Mesendoderm (in vitro differentiated cells): ENCODE data around the gene MAZ.
"Not testable (repeated sequence)": the region's sequence is repeated elsewhere in the genome, so short reads cannot be mapped to it uniquely, and the experiment has no call there.

ENCODE experiments used
- DNase-seq: peaks from one replicate; pipeline ENCODE4 v3.0.0; 2013
- H2AK5ac ChIP-seq: 2 replicates; pipeline ENCODE4 v1.6.1; 2013; ENCODE audit warnings: low read length, inconsistent platforms
- H2BK120ac ChIP-seq: 2 replicates; pipeline ENCODE4 v1.6.1; 2013; ENCODE audit warnings: low read depth, mild to moderate bottlenecking, low read length, moderate library complexity, mixed read lengths
- H2BK15ac ChIP-seq: replicated peaks from 2 replicates; pipeline ENCODE4 v1.6.1; 2013; ENCODE audit warnings: low read depth, mild to moderate bottlenecking, moderate library complexity
- H2BK5ac ChIP-seq: 2 replicates; pipeline ENCODE4 v1.6.1; 2013; ENCODE audit warnings: low read length, inconsistent platforms
- H3K18ac ChIP-seq: 2 replicates; pipeline ENCODE4 v1.6.1; 2013; ENCODE audit warnings: mild to moderate bottlenecking, low read length, mixed read lengths
- H3K23ac ChIP-seq: one replicate; pipeline ENCODE4 v1.6.1; 2013; ENCODE audit warnings: low read length
- H3K27ac ChIP-seq: 2 replicates; pipeline ENCODE4 v1.5.1; 2013; ENCODE audit warnings: low read depth, mild to moderate bottlenecking, inconsistent platforms, low read length, moderate library complexity
- H3K27me3 ChIP-seq: 2 replicates; pipeline ENCODE4 v1.6.1; 2013; ENCODE audit warnings: low read length, control low read depth, mild to moderate bottlenecking, inconsistent platforms; ENCODE audit not compliant: insufficient read depth, poor library complexity
- H3K36me3 ChIP-seq: 2 replicates; pipeline ENCODE4 v1.6.1; 2013; ENCODE audit warnings: low read length, inconsistent platforms; ENCODE audit not compliant: control insufficient read depth, insufficient read depth
- H3K4ac ChIP-seq: one replicate; pipeline ENCODE4 v1.6.1; 2013; ENCODE audit warnings: low read depth, mild to moderate bottlenecking, low read length, moderate library complexity
- H3K4me1 ChIP-seq: 2 replicates; pipeline ENCODE4 v1.6.1; 2013; ENCODE audit warnings: low read depth, low read length, inconsistent platforms; ENCODE audit not compliant: control insufficient read depth
- H3K4me2 ChIP-seq: 2 replicates; pipeline ENCODE4 v1.6.1; 2013; ENCODE audit warnings: low read length
- H3K4me3 ChIP-seq: 2 replicates; pipeline ENCODE4 v1.5.1; 2013; ENCODE audit warnings: mild to moderate bottlenecking, low read length
- H3K56ac ChIP-seq: one replicate; pipeline ENCODE4 v1.6.1; 2013; ENCODE audit warnings: low read length
- H3K79me1 ChIP-seq: 2 replicates; pipeline ENCODE4 v1.6.1; 2013; ENCODE audit warnings: low read length, inconsistent platforms
- H3K79me2 ChIP-seq: 2 replicates; pipeline ENCODE4 v1.6.1; 2013; ENCODE audit warnings: mild to moderate bottlenecking, low read length; ENCODE audit not compliant: control insufficient read depth, insufficient read depth
- H3K9ac ChIP-seq: 2 replicates; pipeline ENCODE4 v1.6.1; 2013; ENCODE audit warnings: low read length, inconsistent platforms
- H4K5ac ChIP-seq: one replicate; pipeline ENCODE4 v1.6.1; 2013; ENCODE audit warnings: low read length
- H4K8ac ChIP-seq: one replicate; pipeline ENCODE4 v1.6.1; 2013; ENCODE audit warnings: low read depth, mild to moderate bottlenecking, control low read depth, low read length, moderate library complexity
- WGBS: extraction: QIAGEN DNeasy Blood & Tissue Kit; methylation state at CpG from one replicate; pipeline ENCODE4 v1.1.7; 2013; ENCODE audit warnings: low lambda C conversion rate, missing lambda C conversion rate; ENCODE audit not compliant: insufficient coverage; ENCODE audit errors: extremely low coverage; 5-methylcytosine and 5-hydroxymethylcytosine counted together

The MAZ gene

DNA sequence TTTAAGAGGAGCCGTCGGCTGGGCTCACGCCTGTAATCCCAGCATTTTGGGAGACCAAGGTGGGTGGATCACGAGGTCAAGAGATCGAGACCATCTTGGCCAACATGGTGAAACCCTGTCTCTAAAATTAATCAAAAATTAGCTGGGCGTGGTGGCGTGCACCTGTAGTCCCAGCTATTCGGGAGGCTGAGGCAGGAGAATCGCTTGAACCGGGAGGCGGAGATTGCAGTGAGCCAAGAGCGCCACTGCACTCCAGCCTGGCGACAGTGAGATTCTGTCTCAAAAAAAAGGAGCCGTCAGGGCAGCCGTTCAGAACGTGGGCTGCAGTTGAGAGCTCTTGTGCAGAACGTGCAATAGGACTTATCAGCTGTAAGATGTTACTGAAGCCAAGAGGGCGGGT is 13.2 kb upstream of the MAZ start:
- H3K4ac ChIP-seq, H3K36me3 ChIP-seq, H2BK15ac ChIP-seq, H3K23ac ChIP-seq, H2AK5ac ChIP-seq, H4K5ac ChIP-seq, H3K56ac ChIP-seq, H4K8ac ChIP-seq, H2BK120ac ChIP-seq, H3K9ac ChIP-seq, H3K27ac ChIP-seq, H3K4me3 ChIP-seq, H3K18ac ChIP-seq, DNase-seq, H2BK5ac ChIP-seq, H3K4me2 ChIP-seq, H3K27me3 ChIP-seq: not testable (repeated sequence)
- Histone ChIP-seq H3K79me1 (peaks cover 30% of the 10 kb centered on the region), H3K4me1 (peaks cover 12% of the 10 kb centered on the region), H3K79me2 (peaks cover 49% of the 10 kb centered on the region)
- WGBS: no CpG with 5 or more reads among the region's 18 CpGs

DNA sequence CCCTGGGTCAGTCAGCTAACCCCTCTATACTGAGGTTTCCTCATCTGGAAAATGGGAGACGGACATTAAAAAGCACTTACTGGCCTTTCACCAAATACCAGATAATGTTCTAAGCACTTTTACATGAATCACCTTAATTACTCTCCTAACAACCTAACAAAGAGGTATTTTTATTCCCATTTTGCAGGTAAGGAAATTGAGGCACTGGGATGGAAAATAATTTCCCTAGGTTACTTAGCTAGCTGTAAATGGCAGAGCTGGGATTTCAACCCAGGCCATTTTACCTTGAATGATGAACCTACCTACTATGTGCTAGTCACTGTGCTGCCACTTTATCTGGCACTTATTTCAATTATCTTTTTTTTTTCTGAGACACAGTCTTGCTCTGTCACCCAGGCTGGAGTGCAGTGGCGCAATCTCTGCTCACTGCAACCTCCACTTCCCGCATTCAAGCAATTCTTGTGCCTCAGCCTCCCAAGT is 12.1 kb upstream of the MAZ start:
- no peak for DNase-seq
- H4K8ac ChIP-seq: no peak overlapping the region
- H3K4me1 ChIP-seq: peaks cover 12% of the 10 kb centered on the region
- peaks cover 30% of the 10 kb centered on the region for H3K79me1 ChIP-seq
- H4K5ac ChIP-seq: no peak overlapping the region
- H3K27me3 ChIP-seq: no peaks in the 10 kb centered on the region
- H3K27ac ChIP-seq: no peak overlapping the region
- H3K18ac ChIP-seq: no peak overlapping the region
- no peak overlapping the region for H2AK5ac ChIP-seq
- no peak overlapping the region for H2BK15ac ChIP-seq
- no CpG with 5 or more reads among the region's 3 CpGs for WGBS
- H2BK120ac ChIP-seq: no peak overlapping the region
- no peak overlapping the region for H3K9ac ChIP-seq
- peak overlapping the region; percentile 75 for H3K23ac ChIP-seq
- H3K56ac ChIP-seq: no peak overlapping the region
- H3K4me3 ChIP-seq: no peak overlapping the region
- peaks cover 49% of the 10 kb centered on the region for H3K79me2 ChIP-seq
- H3K36me3 ChIP-seq: peaks cover 10% of the 10 kb centered on the region
- no peak overlapping the region for H2BK5ac ChIP-seq
- H3K4me2 ChIP-seq: no peak overlapping the region
- no peak overlapping the region for H3K4ac ChIP-seq

DNA sequence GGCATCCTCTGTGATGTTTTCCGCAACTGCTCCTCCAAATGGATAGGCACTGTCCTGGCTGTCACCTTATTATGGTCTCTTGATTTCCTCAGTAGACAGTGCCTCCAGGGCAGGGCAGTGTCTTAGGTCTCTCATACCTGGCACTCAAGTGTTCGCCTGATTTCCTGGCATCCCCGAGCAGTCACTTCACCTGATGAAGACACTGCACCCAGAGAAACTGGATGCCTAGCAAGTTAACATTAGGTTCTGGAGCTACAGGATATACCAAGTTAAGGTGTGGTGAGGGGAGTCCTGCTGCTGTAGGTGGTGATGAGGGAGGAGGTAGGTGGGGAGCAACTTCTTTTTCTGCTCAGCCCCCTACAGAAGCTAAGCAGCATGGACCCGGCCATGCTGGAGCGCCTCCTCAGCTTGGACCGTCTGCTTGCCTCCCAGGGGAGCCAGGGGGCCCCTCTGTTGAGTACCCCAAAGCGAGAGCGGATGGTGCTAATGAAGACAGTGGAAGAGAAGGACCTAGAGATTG is 3.9 kb upstream of the MAZ start:
- peaks cover 4% of the 10 kb centered on the region for H3K79me2 ChIP-seq
- WGBS: no CpG with 5 or more reads among the region's 8 CpGs

DNA sequence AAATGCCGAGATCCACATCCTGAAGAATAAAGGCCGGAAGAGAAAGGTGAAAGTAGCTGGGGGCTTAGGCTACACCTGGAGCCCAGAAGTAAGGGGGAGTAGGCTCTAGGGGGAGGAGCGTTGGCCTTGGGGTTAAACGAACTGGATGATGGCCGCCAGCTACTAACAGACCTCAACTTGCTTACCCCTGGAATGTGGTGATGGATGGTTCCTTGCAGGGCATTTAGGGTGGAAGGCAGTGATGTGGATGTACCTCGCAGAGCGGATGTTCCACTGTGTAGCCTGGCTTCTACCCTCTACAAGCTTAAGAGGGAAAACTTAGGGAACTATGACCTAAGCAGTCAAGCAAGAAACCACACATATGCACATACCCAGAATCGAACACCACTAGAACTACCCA is 2.3 kb upstream of the MAZ start:
- Histone ChIP-seq H3K18ac (no peak overlapping the region), H4K5ac (no peak overlapping the region), H3K79me1 (peaks cover 4% of the 10 kb centered on the region), H3K4me2 (no peak overlapping the region), H3K27me3 (no peaks in the 10 kb centered on the region), H3K4me3 (no peak overlapping the region), H3K79me2 (peaks cover 20% of the 10 kb centered on the region), H3K56ac (no peak overlapping the region), H3K27ac (no peak overlapping the region), H3K9ac (no peak overlapping the region), H2BK5ac (no peak overlapping the region), H4K8ac (no peak overlapping the region), H3K23ac (no peak overlapping the region), H2BK120ac (no peak overlapping the region), H2AK5ac (no peak overlapping the region), H2BK15ac (no peak overlapping the region), H3K36me3 (peaks cover 12% of the 10 kb centered on the region), H3K4me1 (peaks cover 6% of the 10 kb centered on the region), H3K4ac (no peak overlapping the region)
- WGBS: no CpG with 5 or more reads among the region's 8 CpGs
- DNase-seq: no peak

More for the DNA sequence above, 3.9 kb upstream of the MAZ start:
- H2BK5ac ChIP-seq: no peak overlapping the region
- H3K9ac ChIP-seq: no peak overlapping the region
- no peak overlapping the region for H2BK15ac ChIP-seq
- H3K79me1 ChIP-seq: no peaks in the 10 kb centered on the region
- H3K4me2 ChIP-seq: no peak overlapping the region
- H3K18ac ChIP-seq: no peak overlapping the region
- H3K27ac ChIP-seq: no peak overlapping the region
- H4K8ac ChIP-seq: no peak overlapping the region
- H3K4me1 ChIP-seq: peaks cover 4% of the 10 kb centered on the region
- H3K23ac ChIP-seq: no peak overlapping the region
- no peak overlapping the region for H4K5ac ChIP-seq
- no peak overlapping the region for H2AK5ac ChIP-seq
- DNase-seq: no peak
- H3K36me3 ChIP-seq: peaks cover 11% of the 10 kb centered on the region
- H3K4ac ChIP-seq: no peak overlapping the region
- no peak overlapping the region for H3K4me3 ChIP-seq
- H2BK120ac ChIP-seq: no peak overlapping the region
- no peaks in the 10 kb centered on the region for H3K27me3 ChIP-seq
- H3K56ac ChIP-seq: no peak overlapping the region

DNA sequence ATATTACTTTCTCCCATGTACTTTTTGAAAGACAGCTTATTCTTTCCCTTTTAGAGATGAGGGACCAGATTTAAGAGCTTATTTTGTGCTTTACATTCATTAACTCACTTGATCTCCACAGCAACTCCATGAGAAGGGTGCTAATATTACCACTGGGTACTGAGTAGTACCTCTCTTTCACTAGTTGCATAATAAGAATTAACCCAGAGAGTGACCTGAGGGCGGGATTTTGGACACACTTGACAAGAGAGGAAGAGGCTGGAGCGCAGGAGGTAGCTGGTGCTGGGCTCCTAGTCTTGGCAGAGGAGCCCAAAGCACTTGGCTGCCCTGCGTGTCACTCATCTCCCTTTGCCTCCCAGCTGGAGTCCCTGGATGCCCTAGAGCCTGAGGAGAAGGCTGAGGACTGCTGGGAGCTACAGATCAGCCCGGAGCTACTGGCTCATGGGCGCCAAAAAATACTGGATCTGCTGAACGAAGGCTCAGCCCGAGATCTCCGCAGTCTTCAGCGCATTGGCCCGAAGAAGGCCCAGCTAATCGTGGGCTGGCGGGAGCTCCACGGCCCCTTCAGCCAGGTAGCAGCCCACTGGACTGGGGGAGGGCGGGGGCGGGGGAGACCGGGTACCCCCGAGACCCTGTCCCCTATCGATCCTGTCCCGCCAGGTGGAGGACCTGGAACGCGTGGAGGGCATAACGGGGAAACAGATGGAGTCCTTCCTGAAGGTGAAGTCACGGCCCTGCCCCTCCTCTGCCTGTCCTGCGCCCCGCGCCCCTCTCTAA is 1.7 kb upstream of the MAZ start:
- WGBS: no CpG with 5 or more reads among the region's 26 CpGs
- no peak overlapping the region for H4K5ac ChIP-seq
- H2BK15ac ChIP-seq: no peak overlapping the region
- peak overlapping the region; percentile 86 for H3K4ac ChIP-seq
- peaks cover 6% of the 10 kb centered on the region for H3K4me1 ChIP-seq
- peak overlapping the region; percentile 43 for H2BK5ac ChIP-seq
- H3K79me2 ChIP-seq: peaks cover 23% of the 10 kb centered on the region
- H3K18ac ChIP-seq: peak overlapping the region; percentile 51
- peak overlapping the region; percentile 77 for H3K4me2 ChIP-seq
- peak overlapping the region; percentile 2 for H2AK5ac ChIP-seq
- H3K56ac ChIP-seq: peak overlapping the region; percentile 96
- peaks cover 11% of the 10 kb centered on the region for H3K36me3 ChIP-seq
- no peak overlapping the region for H4K8ac ChIP-seq
- H2BK120ac ChIP-seq: peak overlapping the region; percentile 5
- H3K23ac ChIP-seq: no peak overlapping the region
- peaks cover 5% of the 10 kb centered on the region for H3K79me1 ChIP-seq
- H3K27me3 ChIP-seq: no peaks in the 10 kb centered on the region
- H3K9ac ChIP-seq: peak overlapping the region; percentile 92
- peak overlapping the region; percentile 64 for H3K4me3 ChIP-seq
- DNase-seq: peak; percentile 40
- peak overlapping the region; percentile 84 for H3K27ac ChIP-seq
